ENCODE results near the gene TPPP.
A peak's percentile ranks its signal among the peaks of the same experiment; 100 is the strongest.
"Not testable (repeated sequence)": the region's sequence is repeated elsewhere in the genome, so short reads cannot be mapped to it uniquely, and the experiment has no call there.

Gene TPPP

GRCh38 chr5:693271-694041 lies at the start of gene TPPP:
Gene TPPP (minus strand): TSS chr5:693352. CDS start chr5:678060, 15,292 bp downstream.
- not testable (repeated sequence) for H3K9me3 ChIP-seq (ENCODE audit: control insufficient read depth in 1 of 2, low read length in 2 of 2); H3K27ac ChIP-seq (ENCODE audit: low read length); H3K36me3 ChIP-seq (ENCODE audit: control insufficient read depth in 1 of 2, insufficient read depth in 2 of 2, low read length in 2 of 2); H3K27me3 ChIP-seq (ENCODE audit: low read depth, low read length); H3K4me1 ChIP-seq (ENCODE audit: control insufficient read depth in 1 of 2, insufficient read depth in 2 of 2, low read length in 2 of 2)
- H3K4me3 ChIP-seq (ENCODE audit: low read depth in 1 of 2, low read length in 2 of 2): peak within 1 kb of the TSS; percentile 16 to 58

GRCh38 chr5:742276-742675 lies 49.1 kb upstream of the TPPP start:
- H3K36me3 ChIP-seq (ENCODE audit: control insufficient read depth in 1 of 2, insufficient read depth in 2 of 2, low read length in 2 of 2); H3K4me1 ChIP-seq (ENCODE audit: control insufficient read depth in 1 of 2, insufficient read depth in 2 of 2, low read length in 2 of 2); H3K27ac ChIP-seq (ENCODE audit: low read length): not testable (repeated sequence)

DNA sequence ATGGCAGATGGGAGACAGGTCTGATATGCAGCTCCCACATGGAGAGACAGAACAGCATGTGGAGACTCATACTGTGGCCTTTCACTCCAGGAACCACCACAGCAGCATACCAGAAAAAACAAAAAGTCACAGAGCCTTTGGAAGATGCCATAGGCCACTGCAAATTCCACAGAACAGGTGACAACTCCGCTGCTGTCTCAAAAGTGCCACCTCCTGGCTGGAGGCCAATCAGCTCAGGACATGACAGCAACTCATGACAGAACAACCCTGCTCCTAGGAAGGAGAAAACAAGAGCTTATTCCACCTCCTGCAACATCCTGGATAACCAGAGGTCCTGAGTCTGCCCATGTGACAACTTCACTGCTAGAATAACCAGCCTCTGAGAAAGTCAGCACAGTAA lies 41.0 kb upstream of the TPPP start:
- H3K9me3 ChIP-seq (ENCODE audit: control insufficient read depth in 1 of 2, low read length in 2 of 2); H3K4me3 ChIP-seq (ENCODE audit: low read depth in 1 of 2, low read length in 2 of 2); H3K27me3 ChIP-seq (ENCODE audit: low read depth, low read length); H3K27ac ChIP-seq (ENCODE audit: low read length); H3K4me1 ChIP-seq (ENCODE audit: control insufficient read depth in 1 of 2, insufficient read depth in 2 of 2, low read length in 2 of 2): not testable (repeated sequence)
- H3K36me3 ChIP-seq (ENCODE audit: control insufficient read depth in 1 of 2, insufficient read depth in 2 of 2, low read length in 2 of 2): peaks cover 0 to 15% of the 10 kb centered on the region in 2 donors

More at GRCh38 chr5:742276-742675, 49.1 kb upstream of the TPPP start:
- H3K9me3 ChIP-seq (ENCODE audit: control insufficient read depth in 1 of 2, low read length in 2 of 2); H3K4me3 ChIP-seq (ENCODE audit: low read depth in 1 of 2, low read length in 2 of 2); H3K27me3 ChIP-seq (ENCODE audit: low read depth, low read length): not testable (repeated sequence)

- H3K27ac ChIP-seq (ENCODE audit: low read length); H3K27me3 ChIP-seq (ENCODE audit: low read depth, low read length); H3K4me3 ChIP-seq (ENCODE audit: low read depth in 1 of 2, low read length in 2 of 2); H3K9me3 ChIP-seq (ENCODE audit: control insufficient read depth in 1 of 2, low read length in 2 of 2); H3K4me1 ChIP-seq (ENCODE audit: control insufficient read depth in 1 of 2, insufficient read depth in 2 of 2, low read length in 2 of 2): not testable (repeated sequence)
- peaks cover 0 to 15% of the 10 kb centered on the region in 2 donors for H3K36me3 ChIP-seq (ENCODE audit: control insufficient read depth in 1 of 2, insufficient read depth in 2 of 2, low read length in 2 of 2)
Observed at GRCh38 chr5:732754-733454, 39.8 kb upstream of the TPPP start.

DNA sequence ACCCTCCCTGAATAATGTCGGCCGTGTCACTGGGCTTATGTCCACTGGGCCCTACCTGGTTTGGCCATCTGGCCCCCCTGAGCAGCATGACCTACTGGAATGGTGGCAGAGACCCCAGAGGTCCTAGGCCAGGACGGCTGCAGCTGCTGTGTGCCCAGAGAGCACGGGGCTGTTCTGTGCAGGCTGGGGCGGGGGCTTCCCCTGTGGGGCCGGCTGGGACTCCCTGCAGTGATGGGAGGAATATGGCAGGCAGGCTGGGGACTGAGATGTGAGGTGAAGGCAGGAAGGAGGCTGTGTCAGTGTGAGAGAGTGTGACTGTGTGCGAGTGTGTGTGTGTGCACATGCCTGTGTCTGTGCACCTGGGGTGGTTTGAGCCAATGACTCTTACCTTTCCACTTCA lies 36.1 kb upstream of the TPPP start:
- H3K36me3 ChIP-seq (ENCODE audit: control insufficient read depth in 1 of 2, insufficient read depth in 2 of 2, low read length in 2 of 2): peaks cover 0 to 15% of the 10 kb centered on the region in 2 donors
- not testable (repeated sequence) for H3K27me3 ChIP-seq (ENCODE audit: low read depth, low read length); H3K9me3 ChIP-seq (ENCODE audit: control insufficient read depth in 1 of 2, low read length in 2 of 2); H3K4me3 ChIP-seq (ENCODE audit: low read depth in 1 of 2, low read length in 2 of 2); H3K4me1 ChIP-seq (ENCODE audit: control insufficient read depth in 1 of 2, insufficient read depth in 2 of 2, low read length in 2 of 2); H3K27ac ChIP-seq (ENCODE audit: low read length)

- not testable (repeated sequence) for H3K9me3 ChIP-seq (ENCODE audit: control insufficient read depth in 1 of 2, low read length in 2 of 2); H3K27ac ChIP-seq (ENCODE audit: low read length); H3K4me3 ChIP-seq (ENCODE audit: low read depth in 1 of 2, low read length in 2 of 2); H3K36me3 ChIP-seq (ENCODE audit: control insufficient read depth in 1 of 2, insufficient read depth in 2 of 2, low read length in 2 of 2); H3K27me3 ChIP-seq (ENCODE audit: low read depth, low read length); H3K4me1 ChIP-seq (ENCODE audit: control insufficient read depth in 1 of 2, insufficient read depth in 2 of 2, low read length in 2 of 2)
Observed at GRCh38 chr5:727087-727486, 33.9 kb upstream of the TPPP start.

DNA sequence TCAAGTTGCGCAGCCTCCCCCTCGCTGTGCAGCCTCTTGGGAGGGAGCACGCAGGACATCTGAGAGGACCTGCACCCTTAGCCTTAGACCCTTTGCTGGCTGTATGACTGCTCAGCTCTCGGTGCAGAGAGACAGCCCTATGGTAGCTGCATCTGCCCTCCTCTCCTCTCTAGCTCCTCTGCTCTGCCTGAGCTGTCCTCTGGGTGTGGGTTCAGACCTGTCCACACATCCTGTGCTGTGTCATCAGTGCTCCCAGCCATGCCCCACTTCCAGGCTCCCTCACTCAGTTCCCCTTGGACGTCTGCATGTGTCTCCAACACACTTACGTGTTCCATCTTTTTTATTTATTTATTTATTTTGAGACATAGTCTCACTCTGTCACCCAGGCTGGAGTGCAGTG lies 30.7 kb upstream of the TPPP start:
- not testable (repeated sequence) for H3K27me3 ChIP-seq (ENCODE audit: low read depth, low read length); H3K4me1 ChIP-seq (ENCODE audit: control insufficient read depth in 1 of 2, insufficient read depth in 2 of 2, low read length in 2 of 2); H3K9me3 ChIP-seq (ENCODE audit: control insufficient read depth in 1 of 2, low read length in 2 of 2); H3K27ac ChIP-seq (ENCODE audit: low read length); H3K36me3 ChIP-seq (ENCODE audit: control insufficient read depth in 1 of 2, insufficient read depth in 2 of 2, low read length in 2 of 2); H3K4me3 ChIP-seq (ENCODE audit: low read depth in 1 of 2, low read length in 2 of 2)

DNA sequence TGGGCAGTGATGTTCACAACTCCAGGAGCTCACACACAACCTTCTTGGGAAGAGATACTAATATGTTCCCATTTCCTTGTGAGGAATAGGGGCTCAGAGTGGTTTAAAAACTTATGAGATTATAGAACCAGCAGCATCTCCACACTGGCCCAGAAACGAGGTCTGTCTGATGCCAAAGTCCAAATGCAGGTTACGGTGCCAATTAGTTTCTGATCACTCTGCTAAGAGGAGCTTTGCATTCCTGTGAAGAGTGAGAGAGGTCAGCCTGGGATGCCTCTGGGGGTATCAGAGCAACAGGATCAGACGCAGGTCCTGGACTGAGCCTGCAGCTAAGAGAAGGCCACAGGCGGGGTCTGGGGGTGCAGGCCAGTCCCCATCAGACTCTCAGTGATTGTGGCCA lies 30.2 kb upstream of the TPPP start:
- not testable (repeated sequence) for H3K4me3 ChIP-seq (ENCODE audit: low read depth in 1 of 2, low read length in 2 of 2); H3K27me3 ChIP-seq (ENCODE audit: low read depth, low read length); H3K27ac ChIP-seq (ENCODE audit: low read length); H3K9me3 ChIP-seq (ENCODE audit: control insufficient read depth in 1 of 2, low read length in 2 of 2); H3K36me3 ChIP-seq (ENCODE audit: control insufficient read depth in 1 of 2, insufficient read depth in 2 of 2, low read length in 2 of 2); H3K4me1 ChIP-seq (ENCODE audit: control insufficient read depth in 1 of 2, insufficient read depth in 2 of 2, low read length in 2 of 2)

GRCh38 chr5:719379-719778 lies 26.2 kb upstream of the TPPP start:
- not testable (repeated sequence) for H3K36me3 ChIP-seq (ENCODE audit: control insufficient read depth in 1 of 2, insufficient read depth in 2 of 2, low read length in 2 of 2); H3K9me3 ChIP-seq (ENCODE audit: control insufficient read depth in 1 of 2, low read length in 2 of 2); H3K27me3 ChIP-seq (ENCODE audit: low read depth, low read length); H3K4me1 ChIP-seq (ENCODE audit: control insufficient read depth in 1 of 2, insufficient read depth in 2 of 2, low read length in 2 of 2); H3K4me3 ChIP-seq (ENCODE audit: low read depth in 1 of 2, low read length in 2 of 2); H3K27ac ChIP-seq (ENCODE audit: low read length)

DNA sequence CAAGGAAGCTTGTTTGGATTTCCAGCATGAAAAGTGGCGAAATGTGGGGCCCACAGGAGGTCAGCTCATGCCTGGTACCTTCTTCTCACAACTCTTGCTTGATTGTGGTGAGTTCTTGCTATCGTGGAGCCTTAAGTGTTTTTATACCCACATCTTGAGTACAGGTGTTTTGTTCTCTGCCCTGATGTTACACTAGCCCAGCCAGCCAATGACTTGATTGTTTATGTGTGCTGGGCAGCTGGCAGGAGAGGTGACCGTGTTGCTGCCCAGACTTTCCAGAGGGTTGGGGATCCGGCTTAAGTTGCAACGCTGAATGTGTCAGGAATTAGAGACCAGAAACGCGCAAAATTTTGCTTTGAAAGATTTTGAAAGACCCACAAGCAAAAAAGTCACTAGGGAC lies 24.0 kb upstream of the TPPP start:
- Histone ChIP-seq H3K4me3 (ENCODE audit: low read depth in 1 of 2, low read length in 2 of 2) (no peak overlapping the region), H3K27ac (ENCODE audit: low read length) (no peak overlapping the region), H3K27me3 (ENCODE audit: low read depth, low read length) (no peaks in the 10 kb centered on the region), H3K9me3 (ENCODE audit: control insufficient read depth in 1 of 2, low read length in 2 of 2) (peaks cover 0 to 4% of the 10 kb centered on the region in 2 donors), H3K4me1 (ENCODE audit: control insufficient read depth in 1 of 2, insufficient read depth in 2 of 2, low read length in 2 of 2) (no peaks in the 10 kb centered on the region), H3K36me3 (ENCODE audit: control insufficient read depth in 1 of 2, insufficient read depth in 2 of 2, low read length in 2 of 2) (peaks cover 0 to 5% of the 10 kb centered on the region in 2 donors)

DNA sequence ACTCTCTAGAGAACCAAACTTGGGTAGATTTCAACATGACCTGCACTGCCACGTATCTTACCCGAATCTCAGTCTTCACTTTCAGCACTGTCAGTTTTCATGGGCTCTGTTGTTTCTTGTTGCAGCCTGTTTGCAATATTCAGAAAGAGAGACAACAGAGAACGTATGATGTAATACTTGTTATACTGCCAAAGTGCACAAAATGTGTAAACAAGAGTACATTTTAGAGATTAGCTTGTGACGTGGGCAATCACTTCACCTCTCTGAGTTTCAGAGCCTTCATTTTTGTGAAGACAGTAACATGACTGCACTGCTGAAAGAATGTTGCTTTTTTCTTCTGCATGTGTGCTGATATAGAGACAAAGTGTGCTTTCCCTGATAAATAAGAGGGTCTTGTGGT lies 23.6 kb upstream of the TPPP start:
- not testable (repeated sequence) for H3K4me1 ChIP-seq (ENCODE audit: control insufficient read depth in 1 of 2, insufficient read depth in 2 of 2, low read length in 2 of 2); H3K27ac ChIP-seq (ENCODE audit: low read length)

DNA sequence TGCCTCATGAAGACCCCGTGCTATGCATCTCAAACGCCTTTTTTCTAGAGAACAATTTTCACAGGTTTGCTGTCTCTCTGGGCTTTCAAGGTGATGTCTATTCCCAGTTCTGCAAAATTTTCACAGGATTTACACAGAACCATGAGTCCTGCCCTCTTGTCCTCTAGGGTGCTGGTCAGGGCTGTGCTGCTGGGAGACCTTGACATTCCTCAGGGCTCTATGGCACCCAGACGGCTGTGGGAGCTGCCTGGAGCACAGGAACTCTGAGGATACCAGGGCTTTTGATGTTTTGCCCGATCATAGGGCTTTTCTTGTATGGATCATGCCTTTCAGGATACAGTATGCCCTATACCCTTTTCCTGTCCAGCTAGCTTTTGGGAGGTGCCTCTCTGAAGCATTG lies 22.5 kb upstream of the TPPP start:
- not testable (repeated sequence) for H3K4me3 ChIP-seq (ENCODE audit: low read depth in 1 of 2, low read length in 2 of 2); H3K36me3 ChIP-seq (ENCODE audit: control insufficient read depth in 1 of 2, insufficient read depth in 2 of 2, low read length in 2 of 2); H3K4me1 ChIP-seq (ENCODE audit: control insufficient read depth in 1 of 2, insufficient read depth in 2 of 2, low read length in 2 of 2); H3K27me3 ChIP-seq (ENCODE audit: low read depth, low read length); H3K9me3 ChIP-seq (ENCODE audit: control insufficient read depth in 1 of 2, low read length in 2 of 2); H3K27ac ChIP-seq (ENCODE audit: low read length)

More for the DNA sequence above, 23.6 kb upstream of the TPPP start:
- not testable (repeated sequence) for H3K4me3 ChIP-seq (ENCODE audit: low read depth in 1 of 2, low read length in 2 of 2); H3K27me3 ChIP-seq (ENCODE audit: low read depth, low read length); H3K9me3 ChIP-seq (ENCODE audit: control insufficient read depth in 1 of 2, low read length in 2 of 2); H3K36me3 ChIP-seq (ENCODE audit: control insufficient read depth in 1 of 2, insufficient read depth in 2 of 2, low read length in 2 of 2)

Data from muscle layer of duodenum (tissue), 2 donors.